Hepatocyte (in vitro differentiated cells): ENCODE data around the gene SLC22A12. TPM values are rescaled to one million over a fixed set of nuclear protein-coding genes. Genes with fewer than 3 reads are reported as not detected.

Source experiments
- DNase-seq: peaks from one replicate; pipeline ENCODE4 v3.0.0-alpha.2; 2016; ENCODE audit warnings: low spot score
- H2AFZ ChIP-seq: fragments of 200-600 bp; sonication (generic); 2 replicates; pipeline ENCODE4 v1.6.0; 2016; ENCODE audit warnings: antibody characterized with exemption, mild to moderate bottlenecking
- H3K27ac ChIP-seq: fragments of 200-600 bp; sonication (generic); 2 replicates; pipeline ENCODE4 v1.5.1; 2016; ENCODE audit warnings: mild to moderate bottlenecking
- H3K27me3 ChIP-seq: fragments of 200-600 bp; sonication (generic); 2 replicates; pipeline ENCODE4 v1.6.1; 2016
- H3K36me3 ChIP-seq: fragments of 200-600 bp; sonication (generic); replicated peaks from 2 replicates; pipeline ENCODE4 v1.5.1; 2016; ENCODE audit warnings: low read depth; ENCODE audit not compliant: insufficient read depth
- H3K4me1 ChIP-seq: fragments of 200-600 bp; sonication (generic); 2 replicates; pipeline ENCODE4 v1.5.1; 2016; ENCODE audit warnings: mild to moderate bottlenecking, moderate library complexity; ENCODE audit not compliant: insufficient read depth
- H3K4me2 ChIP-seq: fragments of 200-600 bp; sonication (generic); 2 replicates; pipeline ENCODE4 v1.6.0; 2016
- H3K4me3 ChIP-seq: fragments of 200-600 bp; sonication (generic); 2 replicates; pipeline ENCODE4 v1.5.1; 2016; ENCODE audit warnings: mild to moderate bottlenecking
- H3K79me2 ChIP-seq: fragments of 200-600 bp; sonication (generic); 2 replicates; pipeline ENCODE4 v1.6.0; 2017; ENCODE audit warnings: mild to moderate bottlenecking
- H3K9me2 ChIP-seq: fragments of 200-600 bp; sonication (generic); replicated peaks from 2 replicates; pipeline ENCODE4 v1.6.0; 2017; ENCODE audit warnings: mild to moderate bottlenecking; ENCODE audit not compliant: insufficient read depth
- H3K9me3 ChIP-seq: fragments of 200-600 bp; sonication (generic); 2 replicates; pipeline ENCODE4 v1.5.1; 2016; ENCODE audit warnings: low read depth, mild to moderate bottlenecking
- H4K20me1 ChIP-seq: fragments of 200-600 bp; sonication (generic); 2 replicates; pipeline ENCODE4 v1.6.0; 2016; ENCODE audit warnings: mild to moderate bottlenecking; ENCODE audit not compliant: insufficient read depth, poor library complexity, severe bottlenecking
- EZH2 ChIP-seq: fragments of 200-600 bp; sonication (generic); IDR thresholded peaks from 2 replicates; pipeline ENCODE4 v1.6.1; 2016; ENCODE audit warnings: antibody characterized with exemption, mild to moderate bottlenecking, borderline replicate concordance
- EZH2phosphoT487 ChIP-seq: fragments of 200-600 bp; sonication (generic); IDR thresholded peaks from one replicate; pipeline ENCODE4 v1.6.1; 2018; ENCODE audit warnings: antibody characterized with exemption, mild to moderate bottlenecking, low read depth, moderate library complexity; ENCODE audit not compliant: unreplicated experiment, severe bottlenecking
- WGBS: methylation state at CpG from one replicate; pipeline ENCODE4 v1.1.6; 2016; ENCODE audit warnings: low lambda C conversion rate; ENCODE audit errors: missing lambda C conversion rate; 5-methylcytosine and 5-hydroxymethylcytosine counted together
- polyA plus RNA-seq: library from polyadenylated mRNA; unstranded; fragments of >200 nt; fragmentation: Nextera tagmentation; extraction: Ambion mirVana; gene quantifications from 2 replicates; pipeline ENCODE4 v1.2.1, GENCODE V29; 2016
- total RNA-seq: library from RNA; depleted of rRNA; stranded (reverse); fragments of >200 nt; gene quantifications from 2 replicates; pipeline ENCODE4 v1.2.3, GENCODE V29; 2014
- TF ChIP-seq, protein P1 (sequence below): fragments of 200-600 bp; sonication (generic); IDR thresholded peaks from 2 replicates; pipeline ENCODE4 v1.5.1; 2016; ENCODE audit warnings: antibody characterized with exemption, mild to moderate bottlenecking; ENCODE audit not compliant: poor library complexity

SLC22A12 gene
- total and polyA plus RNA-seq, 2 experiments from 2014 or later: 0.11 TPM; not detected in 1

GRCh38 chr11:64572143-64572542 lies 18.9 kb upstream of the SLC22A12 start:
- H3K4me3 ChIP-seq: no peak overlapping the region
- no peak for DNase-seq
- no peaks in the 10 kb centered on the region for H3K9me3 ChIP-seq

GRCh38 chr11:64577202-64577601 lies 13.8 kb upstream of the SLC22A12 start:
- no peaks in the 10 kb centered on the region for H3K9me2 ChIP-seq
- WGBS: 87% methylated on average over 6 of the region's 6 CpGs
- H3K79me2 ChIP-seq: no peaks in the 10 kb centered on the region
- H3K4me3 ChIP-seq: no peak overlapping the region
- peaks cover 2% of the 10 kb centered on the region for H3K27me3 ChIP-seq
- TF ChIP-seq EZH2 (no peak), EZH2phosphoT487 (no peak)
- TF ChIP-seq, protein P1, sequence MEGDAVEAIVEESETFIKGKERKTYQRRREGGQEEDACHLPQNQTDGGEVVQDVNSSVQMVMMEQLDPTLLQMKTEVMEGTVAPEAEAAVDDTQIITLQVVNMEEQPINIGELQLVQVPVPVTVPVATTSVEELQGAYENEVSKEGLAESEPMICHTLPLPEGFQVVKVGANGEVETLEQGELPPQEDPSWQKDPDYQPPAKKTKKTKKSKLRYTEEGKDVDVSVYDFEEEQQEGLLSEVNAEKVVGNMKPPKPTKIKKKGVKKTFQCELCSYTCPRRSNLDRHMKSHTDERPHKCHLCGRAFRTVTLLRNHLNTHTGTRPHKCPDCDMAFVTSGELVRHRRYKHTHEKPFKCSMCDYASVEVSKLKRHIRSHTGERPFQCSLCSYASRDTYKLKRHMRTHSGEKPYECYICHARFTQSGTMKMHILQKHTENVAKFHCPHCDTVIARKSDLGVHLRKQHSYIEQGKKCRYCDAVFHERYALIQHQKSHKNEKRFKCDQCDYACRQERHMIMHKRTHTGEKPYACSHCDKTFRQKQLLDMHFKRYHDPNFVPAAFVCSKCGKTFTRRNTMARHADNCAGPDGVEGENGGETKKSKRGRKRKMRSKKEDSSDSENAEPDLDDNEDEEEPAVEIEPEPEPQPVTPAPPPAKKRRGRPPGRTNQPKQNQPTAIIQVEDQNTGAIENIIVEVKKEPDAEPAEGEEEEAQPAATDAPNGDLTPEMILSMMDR: no peak
- no peaks in the 10 kb centered on the region for H3K36me3 ChIP-seq
- no peaks in the 10 kb centered on the region for H3K9me3 ChIP-seq
- H2AFZ ChIP-seq: no peak overlapping the region
- H3K4me1 ChIP-seq: no peaks in the 10 kb centered on the region
- no peak for DNase-seq
- H4K20me1 ChIP-seq: no peaks in the 10 kb centered on the region
- H3K27ac ChIP-seq: no peak overlapping the region
- H3K4me2 ChIP-seq: no peak overlapping the region

More at GRCh38 chr11:64572143-64572542, 18.9 kb upstream of the SLC22A12 start:
- no peaks in the 10 kb centered on the region for H3K36me3 ChIP-seq
- H3K27ac ChIP-seq: no peak overlapping the region
- H4K20me1 ChIP-seq: no peaks in the 10 kb centered on the region
- no peaks in the 10 kb centered on the region for H3K9me2 ChIP-seq
- H2AFZ ChIP-seq: no peak overlapping the region
- H3K4me1 ChIP-seq: no peaks in the 10 kb centered on the region
- H3K4me2 ChIP-seq: no peak overlapping the region
- WGBS: 81% methylated on average over 8 of the region's 8 CpGs
- H3K27me3 ChIP-seq: peaks cover 2% of the 10 kb centered on the region
- no peaks in the 10 kb centered on the region for H3K79me2 ChIP-seq
- TF ChIP-seq EZH2 (no peak), EZH2phosphoT487 (no peak)
- TF ChIP-seq, protein P1: no peak

- H3K27me3 ChIP-seq: no peaks in the 10 kb centered on the region
Measured at GRCh38 chr11:64580412-64580811, 10.6 kb upstream of the SLC22A12 start.

More at GRCh38 chr11:64580412-64580811, 10.6 kb upstream of the SLC22A12 start:
- TF ChIP-seq EZH2: no peak
- no peak for TF ChIP-seq EZH2phosphoT487
- TF ChIP-seq, protein P1: no peak
- no peak overlapping the region for H3K4me3 ChIP-seq
- no peaks in the 10 kb centered on the region for H4K20me1 ChIP-seq
- 79% methylated on average over 7 of the region's 7 CpGs for WGBS
- no peaks in the 10 kb centered on the region for H3K4me1 ChIP-seq
- no peak overlapping the region for H3K4me2 ChIP-seq
- no peak overlapping the region for H2AFZ ChIP-seq
- H3K9me3 ChIP-seq: no peaks in the 10 kb centered on the region
- no peaks in the 10 kb centered on the region for H3K79me2 ChIP-seq
- no peaks in the 10 kb centered on the region for H3K9me2 ChIP-seq
- no peaks in the 10 kb centered on the region for H3K36me3 ChIP-seq
- no peak overlapping the region for H3K27ac ChIP-seq
- DNase-seq: no peak
